NCI-H510A (cell line): Measurements from ENCODE around the gene GLS.
A peak's percentile ranks its signal among the peaks of the same experiment; 100 is the strongest.
"Not testable (repeated sequence)": the region's sequence is repeated elsewhere in the genome, so short reads cannot be mapped to it uniquely, and the experiment has no call there.

Experiments
- DNase-seq: peaks from one replicate; lab custom pipeline; 2025; lab: John Stamatoyannopoulos, UW

Gene GLS

GRCh38 chr2:190935054-190935453 is 54.4 kb downstream of the GLS start:
- DNase-seq, result no peak

- DNase-seq, result no peak
Observed at GRCh38 chr2:190938771-190939335, 58.2 kb downstream of the GLS start.

GRCh38 chr2:190940454-190940853 is 59.8 kb downstream of the GLS start:
- no peak for DNase-seq

- no peak for DNase-seq
Observed at GRCh38 chr2:190941571-190941970, 61.0 kb downstream of the GLS start.

GRCh38 chr2:190942697-190943096 is 62.1 kb downstream of the GLS start:
- DNase-seq, result no peak

- no peak for DNase-seq
Observed at GRCh38 chr2:190943706-190944105, 63.1 kb downstream of the GLS start.

- no peak for DNase-seq
Observed at GRCh38 chr2:190947141-190947540, 66.5 kb downstream of the GLS start.

- DNase-seq, result peak; percentile 9
Observed at GRCh38 chr2:190947711-190948251, 67.2 kb downstream of the GLS start.

GRCh38 chr2:190948671-190949070 is 68.0 kb downstream of the GLS start:
- no peak for DNase-seq

GRCh38 chr2:190950566-190950991 is 70.0 kb downstream of the GLS start:
- DNase-seq, result no peak

GRCh38 chr2:190953257-190953656 is 72.6 kb downstream of the GLS start:
- no peak for DNase-seq

GRCh38 chr2:190959911-190960788 is 79.5 kb downstream of the GLS start:
- no peak for DNase-seq

GRCh38 chr2:190961117-190961516 is 80.5 kb downstream of the GLS start:
- not testable (repeated sequence) for DNase-seq

- DNase-seq, result no peak
Observed at GRCh38 chr2:190961918-190962487, 81.4 kb downstream of the GLS start.

- no peak for DNase-seq
Observed at GRCh38 chr2:190963088-190963487, 82.5 kb downstream of the GLS start.

- no peak for DNase-seq
Observed at GRCh38 chr2:190964170-190964795, 83.7 kb downstream of the GLS start.

GRCh38 chr2:190965580-190966222 is 85.1 kb downstream of the GLS start:
- no peak for DNase-seq

GRCh38 chr2:190968522-190968921 is 87.9 kb downstream of the GLS start:
- no peak for DNase-seq

- no peak for DNase-seq
Observed at GRCh38 chr2:190970160-190970559, 89.5 kb downstream of the GLS start.

GRCh38 chr2:190970873-190971506 is 90.4 kb downstream of the GLS start:
- no peak for DNase-seq

- no peak for DNase-seq
Observed at GRCh38 chr2:190972213-190972612, 91.6 kb downstream of the GLS start.
